ENCODE measurements around the gene ZNF587.
A peak's percentile ranks its signal among the peaks of the same experiment; 100 is the strongest.
"Not testable (repeated sequence)": the region's sequence is repeated elsewhere in the genome, so short reads cannot be mapped to it uniquely, and the experiment has no call there.

Gene ZNF587

GRCh38 chr19:57816652-57817051, 33.0 kb upstream of the ZNF587 start:
- Histone ChIP-seq H3K27me3 (replicated peaks; ENCODE audit: control insufficient read depth, insufficient read depth, low read length) (no peaks in the 10 kb centered on the region), H3K4me3 (replicated peaks; ENCODE audit: low read depth, low read length) (no peak overlapping the region), H3K36me3 (ENCODE audit: control insufficient read depth, insufficient read depth, low read length) (no peaks in the 10 kb centered on the region)
- TF ChIP-seq CTCF (IDR thresholded peaks at IDR 0.05; ENCODE audit: insufficient read depth, low read length, poor library complexity, severe bottlenecking), result no peak
- no peak for DNase-seq (ENCODE audit: extremely low read depth, insufficient read length)

GRCh38 chr19:57817976-57818375, 31.7 kb upstream of the ZNF587 start:
- H3K36me3 ChIP-seq (ENCODE audit: control insufficient read depth, insufficient read depth, low read length), result no peaks in the 10 kb centered on the region
- DNase-seq (ENCODE audit: extremely low read depth, insufficient read length), result no peak
- no peak overlapping the region for H3K4me3 ChIP-seq (replicated peaks; ENCODE audit: low read depth, low read length)
- H3K27me3 ChIP-seq (replicated peaks; ENCODE audit: control insufficient read depth, insufficient read depth, low read length), result no peaks in the 10 kb centered on the region
- no peak for TF ChIP-seq CTCF (IDR thresholded peaks at IDR 0.05; ENCODE audit: insufficient read depth, low read length, poor library complexity, severe bottlenecking)

GRCh38 chr19:57818378-57818777, 31.3 kb upstream of the ZNF587 start:
- DNase-seq (ENCODE audit: extremely low read depth, insufficient read length), result no peak
- H3K4me3 ChIP-seq (replicated peaks; ENCODE audit: low read depth, low read length), result no peak overlapping the region
- no peak for TF ChIP-seq CTCF (IDR thresholded peaks at IDR 0.05; ENCODE audit: insufficient read depth, low read length, poor library complexity, severe bottlenecking)
- H3K36me3 ChIP-seq (ENCODE audit: control insufficient read depth, insufficient read depth, low read length), result no peaks in the 10 kb centered on the region
- H3K27me3 ChIP-seq (replicated peaks; ENCODE audit: control insufficient read depth, insufficient read depth, low read length), result no peaks in the 10 kb centered on the region

- Histone ChIP-seq H3K27me3 (replicated peaks; ENCODE audit: control insufficient read depth, insufficient read depth, low read length) (no peaks in the 10 kb centered on the region), H3K36me3 (ENCODE audit: control insufficient read depth, insufficient read depth, low read length) (no peaks in the 10 kb centered on the region; the same call in 1 of the 2 replicates), H3K4me3 (replicated peaks; ENCODE audit: low read depth, low read length) (peak overlapping the region; percentile 98)
- TF ChIP-seq CTCF (IDR thresholded peaks at IDR 0.05; ENCODE audit: insufficient read depth, low read length, poor library complexity, severe bottlenecking), result peak; percentile 40
- peak; percentile 84 for DNase-seq (ENCODE audit: extremely low read depth, insufficient read length)
These were observed 30.0 kb upstream of the ZNF587 start for GRCh38 chr19:57819475-57820148.

- Histone ChIP-seq H3K4me3 (replicated peaks; ENCODE audit: low read depth, low read length) (peak overlapping the region; percentile 98), H3K36me3 (ENCODE audit: control insufficient read depth, insufficient read depth, low read length) (no peaks in the 10 kb centered on the region; the same call in 1 of the 2 replicates), H3K27me3 (replicated peaks; ENCODE audit: control insufficient read depth, insufficient read depth, low read length) (no peaks in the 10 kb centered on the region)
- TF ChIP-seq CTCF (IDR thresholded peaks at IDR 0.05; ENCODE audit: insufficient read depth, low read length, poor library complexity, severe bottlenecking), result no peak
- no peak for DNase-seq (ENCODE audit: extremely low read depth, insufficient read length)
These were observed 29.1 kb upstream of the ZNF587 start for GRCh38 chr19:57820599-57820998.

- DNase-seq (ENCODE audit: extremely low read depth, insufficient read length); H3K36me3 ChIP-seq (ENCODE audit: control insufficient read depth, insufficient read depth, low read length); H3K27me3 ChIP-seq (replicated peaks; ENCODE audit: control insufficient read depth, insufficient read depth, low read length): not testable (repeated sequence)
- H3K4me3 ChIP-seq (replicated peaks; ENCODE audit: low read depth, low read length), result peak overlapping the region; percentile 98; the same call in 1 of the 2 replicates
These were observed 28.6 kb upstream of the ZNF587 start for GRCh38 chr19:57821095-57821494.

- H3K4me3 ChIP-seq (replicated peaks; ENCODE audit: low read depth, low read length); H3K36me3 ChIP-seq (ENCODE audit: control insufficient read depth, insufficient read depth, low read length); H3K27me3 ChIP-seq (replicated peaks; ENCODE audit: control insufficient read depth, insufficient read depth, low read length); DNase-seq (ENCODE audit: extremely low read depth, insufficient read length): not testable (repeated sequence)
These were observed 28.2 kb upstream of the ZNF587 start for GRCh38 chr19:57821501-57821900.

GRCh38 chr19:57823155-57823554, 26.5 kb upstream of the ZNF587 start:
- DNase-seq (ENCODE audit: extremely low read depth, insufficient read length); H3K27me3 ChIP-seq (replicated peaks; ENCODE audit: control insufficient read depth, insufficient read depth, low read length); H3K36me3 ChIP-seq (ENCODE audit: control insufficient read depth, insufficient read depth, low read length); H3K4me3 ChIP-seq (replicated peaks; ENCODE audit: low read depth, low read length): not testable (repeated sequence)

- DNase-seq (ENCODE audit: extremely low read depth, insufficient read length); H3K36me3 ChIP-seq (ENCODE audit: control insufficient read depth, insufficient read depth, low read length); H3K27me3 ChIP-seq (replicated peaks; ENCODE audit: control insufficient read depth, insufficient read depth, low read length); H3K4me3 ChIP-seq (replicated peaks; ENCODE audit: low read depth, low read length): not testable (repeated sequence)
These were observed 26.1 kb upstream of the ZNF587 start for GRCh38 chr19:57823608-57824007.

Data from GM06990 (cell line).